ENCODE data around the gene KRT78.

Gene KRT78

GRCh38 chr12:52824741-52825410 is 23.9 kb downstream of the KRT78 start:
- H3K9ac ChIP-seq, result no peak overlapping the region
- H4K20me1 ChIP-seq, result no peaks in the 10 kb centered on the region
- no peak for TF ChIP-seq Cebpa-rat (IDR thresholded peaks at IDR 0.05)
- H3K4me1 ChIP-seq, result no peaks in the 10 kb centered on the region
- H3K4me2 ChIP-seq, result no peak overlapping the region
- H3K36me3 ChIP-seq, result no peaks in the 10 kb centered on the region
- no peaks in the 10 kb centered on the region for H3K27me3 ChIP-seq
- no peaks in the 10 kb centered on the region for H3K9me3 ChIP-seq
- no peak overlapping the region for H3K27ac ChIP-seq
- H3K4me3 ChIP-seq, result no peak overlapping the region

DNA sequence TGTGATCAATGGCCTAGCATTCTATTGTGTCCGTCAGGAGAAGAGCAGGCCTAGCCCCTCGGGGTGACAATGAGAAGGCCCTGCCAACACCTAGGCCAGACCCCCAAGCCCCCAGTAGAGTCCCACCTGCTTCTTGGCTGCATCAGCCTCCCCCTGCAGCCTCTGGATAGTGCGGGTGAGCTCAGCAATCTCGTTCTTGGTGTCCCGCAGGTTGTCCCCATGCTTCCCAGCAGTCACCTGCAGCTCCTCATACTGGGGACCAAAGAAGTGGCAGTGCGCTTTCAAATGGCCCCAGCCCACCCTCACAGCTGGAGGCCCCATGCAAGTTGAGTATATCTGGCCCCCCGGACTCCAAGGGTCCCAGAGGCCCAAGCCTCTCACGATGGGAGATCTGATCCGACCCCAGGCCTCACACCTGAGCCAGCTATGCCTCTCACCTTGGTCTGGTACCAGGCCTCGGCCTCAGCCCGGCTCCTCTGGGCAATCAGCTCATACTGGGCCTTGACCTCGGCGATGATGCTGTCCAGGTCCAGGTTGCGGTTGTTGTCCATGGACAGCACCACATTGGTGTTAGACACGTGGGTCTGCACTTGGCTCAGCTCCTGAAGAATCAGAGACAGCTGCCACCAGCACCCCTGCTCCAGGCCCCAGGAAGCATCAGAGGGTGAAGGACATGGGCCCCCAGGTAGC is 24.9 kb downstream of the KRT78 start:
- no peaks in the 10 kb centered on the region for H3K4me1 ChIP-seq
- no peaks in the 10 kb centered on the region for H3K27me3 ChIP-seq
- H3K4me2 ChIP-seq, result no peak overlapping the region
- no peaks in the 10 kb centered on the region for H3K36me3 ChIP-seq
- no peak for TF ChIP-seq Cebpa-rat (IDR thresholded peaks at IDR 0.05)
- H3K9me3 ChIP-seq, result no peaks in the 10 kb centered on the region
- no peak overlapping the region for H3K9ac ChIP-seq
- no peak overlapping the region for H3K27ac ChIP-seq
- no peaks in the 10 kb centered on the region for H4K20me1 ChIP-seq
- no peak overlapping the region for H3K4me3 ChIP-seq

DNA sequence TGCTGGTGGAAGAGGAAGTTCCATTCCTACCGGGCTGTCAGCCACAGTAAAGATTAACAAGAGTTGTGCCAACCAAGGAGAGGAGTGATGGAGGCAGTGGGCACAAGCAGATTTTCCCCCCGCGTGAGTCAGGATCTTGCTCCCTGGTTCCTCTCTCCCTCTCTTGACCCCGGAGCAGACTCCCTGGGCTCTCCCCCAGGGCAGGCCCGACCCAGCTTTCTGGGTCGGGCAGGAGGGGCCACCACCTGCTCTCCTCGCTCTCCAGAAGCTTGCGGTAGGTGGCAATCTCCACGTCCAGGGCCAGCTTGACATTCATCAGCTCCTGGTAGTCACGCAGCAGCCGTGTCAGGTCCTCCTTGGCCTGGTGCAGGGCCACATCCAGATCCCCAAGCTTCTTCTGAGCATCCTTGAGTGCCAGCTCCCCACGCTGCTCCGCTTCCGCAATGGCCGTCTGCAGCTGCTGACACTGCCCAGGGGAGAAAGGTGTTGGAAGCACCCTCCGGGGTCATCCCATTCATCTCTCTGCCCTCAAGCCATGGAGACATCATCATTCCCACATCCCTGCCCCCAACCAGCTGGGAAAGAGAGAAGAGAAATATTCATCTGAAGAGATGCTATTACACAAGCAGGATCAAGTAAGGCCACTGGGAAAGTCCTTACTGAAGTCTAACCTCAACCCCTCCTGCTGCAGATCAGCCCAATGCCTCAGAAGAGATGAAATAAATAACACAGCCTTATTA is 25.9 kb downstream of the KRT78 start:
- no peaks in the 10 kb centered on the region for H4K20me1 ChIP-seq
- no peak overlapping the region for H3K9ac ChIP-seq
- H3K36me3 ChIP-seq, result no peaks in the 10 kb centered on the region
- H3K27me3 ChIP-seq, result no peaks in the 10 kb centered on the region
- H3K4me3 ChIP-seq, result no peak overlapping the region
- no peak overlapping the region for H3K27ac ChIP-seq
- H3K9me3 ChIP-seq, result no peaks in the 10 kb centered on the region
- no peak for TF ChIP-seq Cebpa-rat (IDR thresholded peaks at IDR 0.05)
- no peak overlapping the region for H3K4me2 ChIP-seq
- H3K4me1 ChIP-seq, result no peaks in the 10 kb centered on the region

GRCh38 chr12:52821826-52822660 is 26.8 kb downstream of the KRT78 start:
- Histone ChIP-seq H3K36me3 (no peaks in the 10 kb centered on the region), H3K9ac (no peak overlapping the region), H3K4me1 (no peaks in the 10 kb centered on the region), H3K27me3 (no peaks in the 10 kb centered on the region), H3K9me3 (no peaks in the 10 kb centered on the region), H4K20me1 (no peaks in the 10 kb centered on the region), H3K27ac (no peak overlapping the region), H3K4me3 (no peak overlapping the region), H3K4me2 (no peak overlapping the region)
- no peak for TF ChIP-seq Cebpa-rat (IDR thresholded peaks at IDR 0.05)

DNA sequence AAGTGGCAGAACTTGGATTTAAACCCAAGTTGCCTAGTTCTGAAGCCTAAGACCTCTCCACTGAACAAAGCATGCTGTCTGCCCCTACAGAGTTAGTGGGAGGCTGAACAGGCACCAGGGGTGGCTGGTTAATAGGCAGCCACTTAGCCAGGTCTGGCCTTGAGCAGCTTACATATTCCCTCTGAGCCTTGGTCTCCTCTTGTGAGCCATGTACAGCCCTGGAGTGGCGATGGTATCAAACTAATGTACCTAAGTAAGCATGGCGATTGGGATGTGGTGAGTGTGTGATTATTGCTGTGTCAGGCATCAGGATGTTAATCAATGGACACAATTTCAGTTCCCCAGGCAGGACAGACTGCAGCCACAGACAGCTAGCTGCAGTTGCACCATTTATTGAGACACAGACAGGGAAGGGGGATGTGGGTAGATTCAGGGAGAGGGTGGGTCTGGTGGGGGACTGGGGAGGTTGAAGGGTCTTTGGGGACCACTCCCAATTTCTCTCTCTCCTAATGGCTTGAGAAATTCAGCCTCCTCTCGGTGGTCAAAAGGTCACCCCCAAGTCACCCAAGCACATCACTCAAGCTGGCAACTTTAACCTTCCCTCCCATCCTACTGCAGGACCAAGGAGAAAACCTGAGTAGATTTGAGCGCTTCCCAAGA is 27.6 kb downstream of the KRT78 start:
- no peaks in the 10 kb centered on the region for H3K36me3 ChIP-seq
- no peaks in the 10 kb centered on the region for H3K9me3 ChIP-seq
- no peaks in the 10 kb centered on the region for H3K4me1 ChIP-seq
- H3K4me2 ChIP-seq, result no peak overlapping the region
- H3K27ac ChIP-seq, result no peak overlapping the region
- H3K4me3 ChIP-seq, result no peak overlapping the region
- no peak overlapping the region for H3K9ac ChIP-seq
- H4K20me1 ChIP-seq, result no peaks in the 10 kb centered on the region
- H3K27me3 ChIP-seq, result no peaks in the 10 kb centered on the region
- no peak for TF ChIP-seq Cebpa-rat (IDR thresholded peaks at IDR 0.05)

DNA sequence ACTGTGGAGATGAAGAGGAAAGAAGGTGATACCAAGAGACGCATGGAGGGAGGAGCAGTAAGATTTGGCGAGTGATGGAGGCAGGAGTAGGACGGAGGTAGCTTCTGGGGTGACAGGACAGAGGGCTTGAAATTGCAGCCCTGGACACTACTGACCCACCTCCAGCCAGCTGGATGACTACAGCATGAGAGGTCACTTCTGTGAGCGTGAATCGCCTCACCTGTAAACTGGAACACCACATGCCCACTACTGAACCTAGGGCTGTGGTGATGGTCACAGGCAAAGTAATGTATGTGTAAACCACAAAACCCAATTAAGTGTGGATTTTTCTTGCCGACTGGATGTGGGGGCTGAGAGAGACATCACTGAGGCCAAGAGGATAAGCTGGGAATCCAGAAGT is 28.3 kb downstream of the KRT78 start:
- Histone ChIP-seq H3K4me3 (no peak overlapping the region), H3K4me2 (no peak overlapping the region), H3K27me3 (no peaks in the 10 kb centered on the region), H3K4me1 (no peaks in the 10 kb centered on the region), H3K9ac (no peak overlapping the region), H3K36me3 (no peaks in the 10 kb centered on the region), H3K9me3 (no peaks in the 10 kb centered on the region), H4K20me1 (no peaks in the 10 kb centered on the region), H3K27ac (no peak overlapping the region)
- no peak for TF ChIP-seq Cebpa-rat (IDR thresholded peaks at IDR 0.05)

DNA sequence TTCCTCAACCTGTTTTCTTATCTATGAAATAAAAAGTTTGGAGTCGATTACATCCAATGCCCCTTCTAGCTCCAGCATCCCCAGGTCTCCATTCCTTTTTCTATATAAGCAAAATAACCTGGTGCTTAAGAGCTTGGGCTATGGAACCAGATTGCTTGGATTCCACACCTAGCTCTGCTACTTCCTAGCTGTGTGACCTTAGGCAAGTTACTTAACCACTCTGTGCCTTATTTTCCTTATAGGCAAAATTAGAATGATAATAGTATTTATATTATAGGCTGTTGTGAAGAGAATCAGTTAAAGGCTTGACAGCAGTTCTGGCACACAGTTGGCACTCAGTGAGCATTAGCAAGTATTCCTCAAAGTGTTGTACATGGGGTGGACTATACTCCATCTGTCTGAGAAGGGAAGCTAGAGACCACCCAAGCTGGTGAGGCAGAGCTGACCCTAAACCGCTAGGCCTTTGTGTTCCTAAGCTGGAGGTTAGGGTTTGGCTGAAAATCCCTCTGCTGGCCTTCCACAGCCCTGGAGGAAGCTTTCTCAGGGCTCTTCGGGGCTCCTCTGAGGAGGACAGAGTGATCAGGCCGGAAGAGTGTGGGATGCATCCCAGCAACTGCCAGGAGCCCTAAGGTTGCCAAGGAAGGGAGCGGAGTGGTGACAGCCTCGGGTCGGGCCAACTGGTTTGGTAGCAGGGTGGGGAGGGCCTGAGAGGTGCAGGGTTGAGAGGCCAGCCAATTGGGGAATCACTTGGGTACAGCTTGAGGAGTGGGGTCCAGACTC is 28.9 kb downstream of the KRT78 start:
- TF ChIP-seq Cebpa-rat (IDR thresholded peaks at IDR 0.05), result no peak
- H3K27me3 ChIP-seq, result no peaks in the 10 kb centered on the region

DNA sequence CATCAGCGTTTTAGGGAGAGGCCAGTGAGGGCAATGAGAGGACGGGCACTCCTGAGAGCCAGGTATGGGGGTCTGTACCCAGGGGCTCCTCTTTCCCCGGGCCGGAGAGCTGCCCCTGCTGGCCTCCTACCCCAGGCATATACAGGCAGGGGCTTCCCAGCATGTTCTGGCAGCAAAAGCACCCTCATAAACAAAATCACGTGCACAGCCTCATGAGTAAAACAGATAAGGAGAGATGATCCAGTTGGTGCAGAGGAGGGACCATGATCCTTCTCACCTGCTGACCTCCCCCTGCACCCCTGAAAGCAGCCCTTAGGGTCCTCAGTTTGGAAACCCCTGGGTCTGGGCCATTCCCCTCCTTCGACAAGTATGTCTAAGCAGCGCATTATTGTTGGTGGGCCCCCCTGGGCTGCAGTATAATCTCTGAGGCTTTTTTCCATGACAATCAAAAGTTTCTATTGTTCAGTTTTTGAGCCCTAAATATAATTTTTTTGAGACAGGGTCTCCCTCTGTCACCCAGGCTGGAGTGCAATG is 29.8 kb downstream of the KRT78 start:
- H3K27ac ChIP-seq, result no peak overlapping the region
- no peaks in the 10 kb centered on the region for H3K36me3 ChIP-seq
- no peak for TF ChIP-seq Cebpa-rat (IDR thresholded peaks at IDR 0.05)

More for the DNA sequence above, 28.9 kb downstream of the KRT78 start:
- Histone ChIP-seq H3K9me3 (no peaks in the 10 kb centered on the region), H3K4me2 (no peak overlapping the region), H3K4me1 (no peaks in the 10 kb centered on the region), H3K27ac (no peak overlapping the region), H3K9ac (no peak overlapping the region), H3K36me3 (no peaks in the 10 kb centered on the region), H3K4me3 (no peak overlapping the region), H4K20me1 (no peaks in the 10 kb centered on the region)

More for the DNA sequence above, 29.8 kb downstream of the KRT78 start:
- no peaks in the 10 kb centered on the region for H4K20me1 ChIP-seq
- H3K27me3 ChIP-seq, result no peaks in the 10 kb centered on the region
- H3K9me3 ChIP-seq, result no peaks in the 10 kb centered on the region
- H3K4me1 ChIP-seq, result no peaks in the 10 kb centered on the region
- H3K4me2 ChIP-seq, result no peak overlapping the region
- H3K4me3 ChIP-seq, result no peak overlapping the region
- H3K9ac ChIP-seq, result no peak overlapping the region

All from BLaER1 (cell line).